Sigmoid colon (tissue), 4 donors: Measurements from ENCODE around the gene FAM89A.

Experiments
- CTCF ChIP-seq, 4 experiments: fragments of 450-650 bp in 3 of 4; fragments of 200-600 bp in 1 of 4; IDR thresholded peaks; one replicate each; pipeline ENCODE4 v1.5.1; 2016 to 2019; ENCODE audit warnings: antibody characterized with exemption in 4 of 4, mild to moderate bottlenecking in 3 of 4, moderate library complexity in 2 of 4
- EP300 ChIP-seq, 4 donors: sonication (generic); formaldehyde crosslinking; IDR thresholded peaks; one replicate each; pipeline ENCODE4 v1.6.1; 2017; ENCODE audit warnings: antibody characterized with exemption in 4 of 4
- POLR2A ChIP-seq, 2 donors: fragments of 450-650 bp; IDR thresholded peaks; one replicate each; pipeline ENCODE4 v1.6.1; 2016; ENCODE audit warnings: antibody characterized with exemption in 2 of 2, mild to moderate bottlenecking in 2 of 2, moderate library complexity in 2 of 2
- POLR2AphosphoS5 ChIP-seq, 4 donors: sonication (generic); formaldehyde crosslinking; IDR thresholded peaks; one replicate each; pipeline ENCODE4 v1.6.1; 2017; ENCODE audit warnings: antibody characterized with exemption in 4 of 4

GRCh38 chr1:231068762-231069161 lies 28.7 kb upstream of the FAM89A start:
- TF ChIP-seq POLR2AphosphoS5 (IDR thresholded peaks at IDR 0.05), result no peak
- TF ChIP-seq CTCF (IDR thresholded peaks at IDR 0.05), result no peak
- TF ChIP-seq POLR2A (IDR thresholded peaks at IDR 0.05), result no peak
- TF ChIP-seq EP300 (IDR thresholded peaks at IDR 0.05), result no peak
